GM19328 (cell line): ENCODE measurements around the gene RCL1.
"Not testable (repeated sequence)": the region's sequence is repeated elsewhere in the genome, so short reads cannot be mapped to it uniquely, and the experiment has no call there.

Experiments
- ATAC-seq: cut with Tn5 transposase; IDR thresholded peaks from one replicate; pipeline ENCODE4 v1.9.1; 2021; ENCODE audit warnings: mild to moderate bottlenecking, moderate library complexity; ENCODE audit not compliant: unreplicated experiment

RCL1 gene

GRCh38 chr9:4866239-4866969, 73.7 kb downstream of the RCL1 start:
- ATAC-seq: no peak

GRCh38 chr9:4873066-4873465, 80.3 kb downstream of the RCL1 start:
- ATAC-seq: no peak

DNA sequence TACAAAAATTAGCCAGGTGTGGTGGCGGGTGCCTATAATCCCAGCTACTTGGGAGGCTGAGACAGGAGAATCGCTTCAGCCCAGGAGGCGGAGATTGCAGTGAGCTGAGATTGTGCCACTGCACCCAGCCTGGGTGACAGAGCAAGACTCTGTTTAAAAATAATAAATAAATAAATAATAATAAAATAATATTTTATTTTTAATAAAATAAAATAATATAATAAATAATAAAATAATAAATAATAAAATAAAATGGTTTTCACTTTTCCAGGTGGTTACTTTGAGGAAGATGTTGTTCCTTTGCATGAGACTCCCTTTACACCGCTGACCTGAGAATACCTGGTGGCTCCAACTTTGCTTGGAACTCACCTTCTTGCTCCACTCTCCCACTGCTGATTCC, 82.8 kb downstream of the RCL1 start:
- no peak for ATAC-seq

DNA sequence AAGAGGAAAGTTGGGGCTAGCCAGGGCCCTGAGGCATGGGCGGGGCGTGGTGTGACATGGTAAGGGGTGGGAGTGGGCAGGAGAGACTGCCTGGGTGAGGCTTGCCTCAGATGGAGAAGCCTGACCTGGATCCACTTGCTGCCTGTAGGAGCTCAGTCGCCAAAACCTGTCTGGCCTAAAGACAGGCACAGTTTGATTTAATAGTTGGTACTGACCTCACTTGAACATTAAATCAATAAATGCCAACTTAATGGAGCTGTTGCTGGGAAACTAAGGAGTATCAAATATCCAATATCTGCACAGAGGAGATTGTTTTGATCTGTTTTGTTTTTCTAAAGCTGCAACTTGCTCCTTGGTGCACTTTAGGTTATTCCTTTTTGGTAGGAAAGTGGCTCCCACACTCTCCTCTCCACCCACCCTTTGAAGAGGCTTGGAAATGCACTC, 86.4 kb downstream of the RCL1 start:
- ATAC-seq: no peak

DNA sequence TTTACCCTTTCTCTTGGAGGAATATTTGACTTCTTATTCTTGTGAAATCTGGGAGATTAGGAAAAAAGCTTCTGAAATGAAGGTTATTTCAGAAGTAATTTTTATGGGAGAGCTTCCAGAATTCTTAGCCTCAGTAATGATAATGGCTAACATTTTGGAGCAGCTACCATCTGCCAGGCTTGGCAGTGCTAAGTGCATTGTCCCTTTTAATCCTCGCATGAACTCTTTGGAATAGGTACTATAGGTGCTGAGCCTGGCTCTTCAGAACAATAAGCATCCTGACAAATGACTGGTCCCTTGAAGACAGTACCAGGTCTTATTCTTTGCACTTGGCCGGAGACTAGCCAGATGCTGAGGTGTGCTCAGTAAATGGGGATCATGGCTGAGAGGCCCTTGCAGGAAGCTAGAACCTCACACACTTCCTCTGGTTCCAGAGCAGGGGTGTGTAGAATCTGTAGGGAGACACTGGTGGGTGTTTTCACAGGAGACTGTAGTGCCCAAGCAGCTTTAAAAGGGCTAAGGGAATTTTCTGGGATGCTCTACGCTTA, 90.7 kb downstream of the RCL1 start:
- ATAC-seq: no peak

DNA sequence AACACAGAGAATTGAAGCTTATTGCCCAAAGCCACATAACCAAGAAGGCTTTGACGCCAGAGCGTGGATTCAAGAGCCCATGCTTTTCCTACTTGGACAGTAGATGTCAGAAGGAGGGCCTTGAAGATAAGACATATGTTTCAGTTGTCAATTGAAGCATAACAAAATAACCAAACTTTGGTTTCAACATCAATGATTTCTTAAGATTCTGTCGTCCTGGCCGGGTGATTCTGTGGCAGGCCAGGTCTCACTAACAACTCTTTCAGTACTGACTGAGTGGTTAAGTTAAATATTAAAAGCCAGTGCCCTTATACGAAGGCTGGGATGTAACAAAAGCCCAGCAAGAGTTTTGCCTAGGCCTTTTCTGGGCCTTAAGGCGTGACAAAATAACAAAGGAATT, 94.0 kb downstream of the RCL1 start:
- ATAC-seq: peak; percentile 86

- no peak for ATAC-seq
Measured at GRCh38 chr9:4887556-4887955, 94.8 kb downstream of the RCL1 start.

DNA sequence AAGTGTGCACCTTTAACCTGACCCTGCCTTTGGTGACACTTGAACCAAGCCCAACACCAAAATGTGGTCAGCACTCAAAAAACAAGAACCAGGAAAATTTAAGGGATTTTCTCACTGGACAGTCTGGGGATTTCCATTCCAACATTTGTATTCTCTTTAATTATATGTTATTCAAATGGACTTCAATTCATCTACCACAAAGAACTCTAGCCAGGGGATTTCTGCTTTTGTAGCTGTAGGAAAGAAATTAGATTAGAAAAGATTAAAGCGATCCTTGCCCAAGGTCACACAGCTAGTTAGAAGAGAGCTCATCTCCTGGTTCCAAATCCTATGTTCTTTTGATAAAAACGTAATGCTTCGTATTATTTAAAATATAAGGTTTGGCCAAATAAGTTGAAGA, 97.5 kb downstream of the RCL1 start:
- ATAC-seq: no peak

DNA sequence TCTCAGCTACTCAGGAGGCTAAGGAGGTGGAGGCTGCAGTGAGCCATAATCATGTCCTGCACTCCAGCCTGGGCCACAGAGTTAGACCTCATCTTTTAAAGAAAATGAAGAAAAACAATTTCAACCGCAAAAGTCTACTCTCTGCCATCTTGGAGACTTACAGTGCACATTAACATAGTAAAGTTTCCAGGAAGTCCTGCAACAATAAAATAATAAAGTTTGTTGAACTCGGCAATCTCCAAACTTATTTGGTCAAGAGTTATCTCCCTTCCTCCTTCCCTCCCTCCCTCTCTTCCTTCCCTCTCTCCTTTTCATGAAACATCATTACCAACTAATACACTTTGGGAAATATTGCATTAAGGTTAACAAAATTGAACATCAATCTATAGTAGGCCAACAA, 98.2 kb downstream of the RCL1 start:
- no peak for ATAC-seq

GRCh38 chr9:4891674-4892073, 98.9 kb downstream of the RCL1 start:
- no peak for ATAC-seq

- no peak for ATAC-seq
Measured at GRCh38 chr9:4892501-4893194, 99.9 kb downstream of the RCL1 start.

DNA sequence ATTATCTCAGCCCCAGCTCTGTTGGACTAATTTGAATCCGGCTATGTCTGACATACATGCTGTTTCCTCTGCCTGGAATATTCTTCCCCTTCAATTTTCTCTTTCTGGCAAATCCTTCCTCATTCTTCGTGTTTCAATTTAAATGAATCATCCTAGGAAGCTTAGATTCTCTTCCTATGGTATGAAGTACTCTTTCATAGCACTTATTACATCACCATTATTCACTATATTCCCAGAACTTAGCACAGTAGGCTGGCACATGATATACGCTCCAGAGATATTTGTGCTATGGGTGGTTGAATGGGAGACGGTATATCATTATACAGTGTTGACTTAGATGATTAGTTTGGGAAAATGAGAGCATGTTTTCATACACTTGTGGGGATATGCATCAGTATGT, 101.3 kb downstream of the RCL1 start:
- ATAC-seq: no peak

GRCh38 chr9:4899853-4900252, 107.1 kb downstream of the RCL1 start:
- not testable (repeated sequence) for ATAC-seq

- not testable (repeated sequence) for ATAC-seq
Measured at GRCh38 chr9:4901401-4902134, 108.8 kb downstream of the RCL1 start.

DNA sequence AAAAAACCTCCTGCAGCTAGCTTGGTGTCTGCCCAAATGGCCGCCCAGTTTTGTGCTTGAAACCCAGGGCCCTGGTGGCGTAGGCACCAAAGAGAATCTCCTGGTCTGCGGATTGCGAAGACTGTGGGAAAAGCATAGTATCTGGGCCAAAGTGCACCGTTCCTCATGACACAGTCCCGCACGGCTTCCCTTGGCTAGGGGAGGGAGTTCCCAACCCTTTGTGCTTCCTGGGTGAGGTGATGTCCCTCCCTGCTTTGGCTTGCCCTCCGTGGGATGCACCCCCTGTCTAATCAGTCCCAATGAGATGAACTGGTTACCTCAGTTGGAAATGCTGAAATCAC, 109.4 kb downstream of the RCL1 start:
- no peak for ATAC-seq

DNA sequence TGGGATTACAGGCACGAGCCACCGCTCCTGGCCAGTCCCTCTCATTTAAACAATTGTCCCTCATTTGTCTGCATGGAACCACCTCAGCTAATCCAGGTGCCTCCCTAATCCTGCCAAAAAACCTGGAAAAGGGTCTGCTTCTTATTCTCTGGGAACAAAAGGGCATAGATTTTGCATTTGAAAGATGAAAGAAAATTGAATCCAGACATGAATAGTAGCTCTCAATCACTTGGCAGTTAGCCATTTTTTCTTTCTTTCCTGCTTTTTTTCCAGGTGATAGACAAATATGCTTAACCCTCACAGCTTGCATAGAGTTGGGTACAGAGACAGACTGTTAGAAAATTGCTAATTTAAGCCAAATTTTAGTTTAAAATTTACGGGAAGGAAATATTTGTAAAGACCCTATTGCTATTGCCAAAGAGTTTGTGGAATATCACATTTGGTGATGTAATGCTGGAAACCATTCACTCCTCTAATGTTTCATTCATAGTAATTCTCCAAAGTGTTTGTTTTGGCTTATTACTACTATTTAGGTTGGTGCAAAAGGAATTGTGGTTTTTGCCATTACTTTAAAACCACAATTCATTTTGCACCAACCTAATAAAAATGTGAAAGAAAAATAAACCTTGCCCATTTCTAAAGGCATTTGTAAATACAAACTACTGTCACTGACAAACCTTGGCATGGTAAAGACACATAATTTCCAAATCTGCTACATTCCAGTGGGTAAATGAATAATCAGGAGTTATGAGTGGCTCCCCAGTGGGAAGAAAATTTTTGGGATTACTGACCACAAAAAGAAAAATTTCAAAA, 111.8 kb downstream of the RCL1 start:
- ATAC-seq: no peak

DNA sequence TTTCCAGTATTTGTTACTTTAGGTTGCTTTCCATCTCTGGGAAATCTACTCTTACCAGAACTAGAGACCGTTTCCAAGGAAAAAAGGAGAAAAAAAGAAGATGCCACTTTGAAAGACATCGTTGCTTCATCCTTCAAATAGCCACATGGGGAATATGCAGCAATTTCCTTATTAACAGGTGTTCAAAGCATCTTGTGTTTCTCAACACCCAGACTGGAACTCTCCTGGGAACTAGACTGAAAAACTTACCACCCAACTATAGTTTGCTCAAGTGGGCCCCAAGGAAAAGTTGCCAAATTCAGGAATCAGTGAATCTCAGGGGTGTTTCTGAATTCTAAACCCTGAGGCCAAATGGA, 112.4 kb downstream of the RCL1 start:
- no peak for ATAC-seq
